HG02938 (cell line): Measurements from ENCODE around the gene LRG1.
"Not testable (repeated sequence)": the region's sequence is repeated elsewhere in the genome, so short reads cannot be mapped to it uniquely, and the experiment has no call there.

Experiments used
- ATAC-seq: cut with Tn5 transposase; IDR thresholded peaks from one replicate; pipeline ENCODE4 v1.9.1; 2021; ENCODE audit warnings: mild to moderate bottlenecking, moderate library complexity; ENCODE audit not compliant: unreplicated experiment

Gene LRG1

GRCh38 chr19:4576016-4576933, 36.4 kb upstream of the LRG1 start:
- no peak for ATAC-seq

- ATAC-seq, result no peak
Observed at GRCh38 chr19:4575267-4576015, 35.6 kb upstream of the LRG1 start.

GRCh38 chr19:4573682-4574081, 33.8 kb upstream of the LRG1 start:
- ATAC-seq, result no peak

GRCh38 chr19:4571305-4571917, 31.6 kb upstream of the LRG1 start:
- no peak for ATAC-seq

- no peak for ATAC-seq
Observed at GRCh38 chr19:4570916-4571304, 31.1 kb upstream of the LRG1 start.

- ATAC-seq, result no peak
Observed at GRCh38 chr19:4570402-4570801, 30.6 kb upstream of the LRG1 start.

- ATAC-seq, result no peak
Observed at GRCh38 chr19:4568886-4569285, 29.1 kb upstream of the LRG1 start.

- ATAC-seq, result no peak
Observed at GRCh38 chr19:4567584-4568071, 27.8 kb upstream of the LRG1 start.

- ATAC-seq, result no peak
Observed at GRCh38 chr19:4566402-4567051, 26.7 kb upstream of the LRG1 start.

GRCh38 chr19:4563562-4563961, 23.7 kb upstream of the LRG1 start:
- ATAC-seq, result not testable (repeated sequence)

GRCh38 chr19:4562085-4562484, 22.2 kb upstream of the LRG1 start:
- not testable (repeated sequence) for ATAC-seq

GRCh38 chr19:4559569-4559968, 19.7 kb upstream of the LRG1 start, which contains the start of gene SEMA6B:
SEMA6B (minus strand) TSS chr19:4559684; CDS start chr19:4558457, 1,227 bp downstream.
- ATAC-seq, result no peak

GRCh38 chr19:4557971-4558941, 18.4 kb upstream of the LRG1 start:
- ATAC-seq, result no peak

- no peak for ATAC-seq
Observed at GRCh38 chr19:4557144-4557970, 17.5 kb upstream of the LRG1 start.

GRCh38 chr19:4556597-4557127, 16.8 kb upstream of the LRG1 start:
- ATAC-seq, result no peak

- no peak for ATAC-seq
Observed at GRCh38 chr19:4555657-4556561, 16.1 kb upstream of the LRG1 start.

GRCh38 chr19:4554717-4555116, 14.9 kb upstream of the LRG1 start:
- no peak for ATAC-seq
